GM13976 (cell line): ENCODE data around the gene CALCA.
A peak's percentile ranks its signal among the peaks of the same experiment; 100 is the strongest.
"Not testable (repeated sequence)": the region's sequence is repeated elsewhere in the genome, so short reads cannot be mapped to it uniquely, and the experiment has no call there.

ENCODE experiments used
- DNase-seq: peaks from one replicate; pipeline ENCODE4 v3.0.0; 2012; ENCODE audit warnings: low spot score
- CTCF ChIP-seq: IDR thresholded peaks from 2 replicates; pipeline ENCODE4 v1.5.1; 2012; ENCODE audit warnings: borderline replicate concordance, mild to moderate bottlenecking; ENCODE audit not compliant: insufficient read depth; ENCODE audit errors: extremely low read depth, missing control alignments, control extremely low read depth
- in situ Hi-C: fragments of 300-500 bp; cut with MboI; formaldehyde crosslinking; loops from one replicate; pipeline ENCODE4 v1.12.0; 2022; ENCODE audit warnings: low sequenced_read_pairs, mixed read lengths, inconsistent platforms; ENCODE audit not compliant: unreplicated experiment

Gene CALCA

GRCh38 chr11:14971865-14972580 lies at the start of gene CALCA:
CALCA (minus strand) TSS chr11:14972351; CDS start chr11:14971192, 1,159 bp downstream.
- peak; percentile 18 for DNase-seq
- in situ Hi-C loops: no loop called here
- TF ChIP-seq CTCF: no peak

- DNase-seq: no peak
- no peak for TF ChIP-seq CTCF
- in situ Hi-C loops: no loop called here
Observed at GRCh38 chr11:15016200-15016599, 44.0 kb upstream of the CALCA start.

- TF ChIP-seq CTCF: no peak
- no peak for DNase-seq
- in situ Hi-C loops: no loop called here
Observed at GRCh38 chr11:15011776-15012345, 39.7 kb upstream of the CALCA start.

DNA sequence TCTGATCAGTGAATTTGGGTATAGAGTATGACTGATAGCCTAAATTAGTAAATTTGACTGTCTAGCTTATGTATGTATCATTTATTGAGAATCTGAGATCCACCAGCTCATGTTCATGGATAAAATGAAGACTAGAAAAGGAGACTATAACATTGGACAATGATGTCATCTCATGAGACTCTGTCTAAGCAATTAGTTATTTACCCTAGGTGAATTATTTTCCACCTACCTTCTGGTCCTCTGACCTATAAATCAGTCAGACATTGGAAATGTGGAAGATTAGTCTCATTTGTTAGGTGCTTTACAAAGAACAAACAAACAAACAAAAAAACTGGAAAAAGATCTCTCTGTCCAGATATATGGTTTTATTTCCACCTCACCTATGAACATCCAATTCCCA lies 38.7 kb upstream of the CALCA start:
- DNase-seq: no peak
- in situ Hi-C loops: no loop called here
- no peak for TF ChIP-seq CTCF

DNA sequence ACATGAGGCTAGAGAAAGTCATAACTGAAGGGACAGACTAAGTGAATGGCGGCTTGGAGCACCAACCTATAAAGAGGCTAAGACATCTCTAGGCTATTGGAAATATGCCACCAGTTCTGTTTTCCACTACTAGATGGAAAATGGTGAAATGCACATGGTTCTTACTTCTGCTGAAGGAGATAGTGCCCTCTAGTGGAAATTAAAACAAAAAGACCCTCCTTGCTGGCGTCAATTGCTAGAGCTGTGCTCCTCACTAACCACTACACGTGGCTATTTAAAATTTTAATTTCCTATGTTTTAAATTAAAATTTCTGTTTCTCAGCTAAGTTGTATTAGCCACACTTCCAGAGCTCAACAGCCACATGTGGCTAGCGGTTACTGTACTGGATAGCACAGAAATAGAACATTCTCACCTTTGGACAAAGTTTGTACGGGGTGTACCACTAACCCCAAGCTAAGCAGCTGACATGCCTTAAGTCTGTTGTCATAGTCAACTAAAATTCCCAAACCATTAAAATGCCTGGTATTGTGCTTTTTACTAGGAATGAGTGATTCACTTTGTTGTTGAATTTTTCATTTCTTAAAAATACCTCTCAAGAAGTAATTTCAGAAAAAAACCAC lies 34.1 kb upstream of the CALCA start:
- no peak for TF ChIP-seq CTCF
- peak; percentile 18 for DNase-seq
- in situ Hi-C loops: no loop called here

DNA sequence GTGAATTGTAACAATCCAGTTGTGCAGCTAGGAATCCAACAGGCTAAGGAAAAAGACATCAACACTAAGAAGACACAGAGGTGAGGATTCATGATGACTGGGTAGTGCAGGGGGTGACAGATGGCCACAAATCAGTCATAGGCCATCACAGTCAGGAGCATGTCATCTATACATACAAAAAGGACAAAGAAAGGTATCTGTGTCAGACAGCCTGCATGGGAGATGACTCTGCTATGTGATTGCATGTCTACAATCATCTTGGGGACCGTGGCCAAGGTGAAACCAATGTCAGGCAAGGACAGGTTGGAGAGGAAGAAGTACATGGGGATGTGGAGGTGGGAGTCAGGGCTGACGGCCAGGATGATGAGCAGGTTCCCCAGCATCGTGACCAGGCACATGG lies 16.0 kb upstream of the CALCA start:
- DNase-seq, in situ Hi-C loops: not testable (repeated sequence)

GRCh38 chr11:14981507-14981906 lies 9.4 kb upstream of the CALCA start:
- TF ChIP-seq CTCF: no peak
- in situ Hi-C loops: no loop called here
- no peak for DNase-seq
